SU-DHL-6 (cell line): ENCODE measurements around the gene SUCLG2.

ENCODE experiments used
- CTCF ChIP-seq: fragments of 200-600 bp; sonication (generic); IDR thresholded peaks from one replicate; pipeline ENCODE4 v1.5.1; 2017; ENCODE audit warnings: antibody characterized with exemption, mild to moderate bottlenecking, low read length, moderate library complexity; ENCODE audit not compliant: insufficient read depth, poor library complexity, severe bottlenecking
- EZH2phosphoT487 ChIP-seq: fragments of 200-600 bp; sonication (generic), shearing (Covaris generic); conservative IDR thresholded peaks from 2 replicates; pipeline ENCODE4 v1.6.1; 2018; ENCODE audit warnings: mild to moderate bottlenecking, antibody characterized with exemption, low read length, moderate library complexity, mixed read lengths

DNA sequence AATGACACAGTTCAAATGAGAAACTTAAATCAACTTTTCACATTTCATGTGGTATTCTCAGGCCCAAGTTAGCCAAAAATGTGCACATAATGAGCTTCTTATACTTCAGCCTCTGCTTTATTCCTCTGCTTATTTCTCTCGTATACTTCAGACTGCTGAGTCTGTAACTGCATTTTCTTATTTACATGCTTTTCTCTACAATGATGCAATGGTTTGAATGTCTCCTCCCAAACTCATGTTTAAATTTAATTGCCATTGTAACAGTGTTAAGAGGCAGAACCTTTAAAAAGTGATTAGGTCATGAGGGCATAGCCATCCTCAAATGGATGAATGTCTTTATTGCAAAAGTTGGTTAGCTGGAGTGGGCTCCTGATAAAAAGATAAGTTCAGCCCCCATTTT, 184.2 kb downstream of the SUCLG2 start:
- TF ChIP-seq CTCF = no peak
- TF ChIP-seq EZH2phosphoT487 = no peak
